ENCODE results near the gene MX1.

Gene MX1

GRCh38 chr21:41425954-41426675 lies at the start of gene MX1:
Gene MX1 (plus strand): TSS chr21:41426239. CDS start chr21:41432071, 5,832 bp downstream.
- peak; percentile 42 to 87 for DNase-seq

- no peak for DNase-seq
These were observed 48.3 kb upstream of the MX1 start for GRCh38 chr21:41377715-41378114.

GRCh38 chr21:41378849-41379248 lies 47.2 kb upstream of the MX1 start:
- no peak for DNase-seq

GRCh38 chr21:41379901-41380300 lies 46.1 kb upstream of the MX1 start:
- no peak for DNase-seq

GRCh38 chr21:41381731-41382130 lies 44.3 kb upstream of the MX1 start:
- DNase-seq = no peak

GRCh38 chr21:41387042-41387819 lies 38.8 kb upstream of the MX1 start:
- DNase-seq = no peak

GRCh38 chr21:41387824-41388223 lies 38.2 kb upstream of the MX1 start:
- DNase-seq = no peak

GRCh38 chr21:41388259-41388658 lies 37.8 kb upstream of the MX1 start:
- no peak for DNase-seq

- DNase-seq = no peak
These were observed 35.9 kb upstream of the MX1 start for GRCh38 chr21:41390043-41390639.

GRCh38 chr21:41393876-41394465 lies 32.1 kb upstream of the MX1 start:
- DNase-seq = no peak

- DNase-seq = peak; percentile 73 to 81
These were observed 29.4 kb upstream of the MX1 start for GRCh38 chr21:41396558-41397075.

GRCh38 chr21:41397471-41397891 lies 28.6 kb upstream of the MX1 start:
- peak; percentile 35 for DNase-seq

GRCh38 chr21:41398251-41398650 lies 27.8 kb upstream of the MX1 start:
- DNase-seq = peak in 1 of 2 donors; percentile 21

GRCh38 chr21:41398831-41399230 lies 27.2 kb upstream of the MX1 start:
- DNase-seq = no peak

- no peak for DNase-seq
These were observed 26.7 kb upstream of the MX1 start for GRCh38 chr21:41399246-41399800.

GRCh38 chr21:41402231-41402630 lies 23.8 kb upstream of the MX1 start:
- DNase-seq = no peak

GRCh38 chr21:41402796-41403195 lies 23.2 kb upstream of the MX1 start:
- DNase-seq = no peak

GRCh38 chr21:41403331-41403730 lies 22.7 kb upstream of the MX1 start:
- no peak for DNase-seq

GRCh38 chr21:41403966-41404365 lies 22.1 kb upstream of the MX1 start:
- DNase-seq = no peak

- peak; percentile 41 to 48 for DNase-seq
These were observed 20.7 kb upstream of the MX1 start for GRCh38 chr21:41405321-41405720.

- DNase-seq = peak; percentile 96 to 97
These were observed 19.7 kb upstream of the MX1 start for GRCh38 chr21:41406340-41406739.

GRCh38 chr21:41407541-41408460 lies 18.2 kb upstream of the MX1 start:
- DNase-seq = no peak

Measured in inflammatory macrophage treated with lipopolysaccharide for 1 hour (primary cell).